Cortex of kidney (tissue), 1 donor: ENCODE measurements around the gene VPS52.
"Not testable (repeated sequence)": the region's sequence is repeated elsewhere in the genome, so short reads cannot be mapped to it uniquely, and the experiment has no call there.

Experiments
- DNase-seq: peaks from one replicate; lab custom pipeline; 2025; lab: John Stamatoyannopoulos, UW

VPS52 gene

DNA sequence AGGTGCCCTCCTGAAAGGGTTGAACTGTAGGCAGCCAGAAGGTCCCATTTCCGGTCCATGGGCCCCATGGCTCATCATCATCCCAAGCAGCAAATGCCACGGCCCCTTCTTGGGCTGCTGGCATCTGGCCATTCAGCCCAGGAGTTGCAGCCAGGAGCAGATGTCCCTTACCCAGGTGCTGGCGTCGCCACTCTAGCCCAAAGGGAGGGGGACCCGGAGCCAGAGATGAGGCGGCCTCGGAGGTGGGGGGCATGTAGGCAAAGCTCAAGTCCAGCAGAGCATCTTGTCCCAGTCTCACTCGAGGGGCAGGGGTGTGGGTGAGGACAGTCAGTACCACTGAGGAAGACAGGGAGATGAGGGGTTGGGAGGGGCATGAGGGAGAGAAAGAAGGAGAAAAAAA lies 33.4 kb upstream of the VPS52 start:
- DNase-seq: no peak

DNA sequence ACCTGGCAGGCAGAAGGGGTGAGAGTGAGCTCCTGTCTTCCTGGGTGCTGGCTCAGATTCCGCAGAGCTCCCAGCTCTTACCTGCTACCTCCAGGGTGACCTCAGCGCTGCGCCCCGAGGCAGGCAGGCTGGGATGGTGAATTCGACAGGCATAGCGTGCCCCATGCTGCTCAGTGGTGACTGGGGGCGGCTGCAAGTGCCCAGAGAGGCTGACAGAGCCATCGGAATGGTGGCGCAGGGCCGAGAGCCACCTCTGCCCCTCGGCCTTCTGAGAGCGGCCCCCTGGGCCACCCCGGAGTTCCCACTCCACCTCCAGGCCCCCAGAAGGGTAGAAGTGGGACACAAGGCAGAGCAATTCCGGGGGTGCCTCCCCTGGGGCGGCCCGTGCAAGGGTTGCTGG lies 32.5 kb upstream of the VPS52 start:
- no peak for DNase-seq

DNA sequence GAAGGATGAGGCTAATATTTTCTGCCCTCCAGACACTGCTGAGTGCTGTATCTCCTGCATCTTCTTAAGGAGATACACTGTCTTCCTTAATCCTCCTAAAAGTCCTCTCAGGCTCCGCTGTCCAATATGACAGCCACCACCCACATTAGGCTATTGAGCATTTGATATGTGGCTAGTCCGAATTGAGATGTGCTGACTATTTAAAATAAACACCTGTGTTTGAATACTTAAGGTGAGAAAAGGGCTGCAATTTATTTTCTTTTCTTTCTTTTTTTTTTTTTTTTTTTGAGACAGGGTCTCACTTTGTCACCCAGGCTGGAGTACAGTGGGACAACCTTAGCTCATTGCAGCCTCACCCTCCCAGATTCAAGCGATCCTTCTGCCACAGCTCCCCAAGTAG lies 30.2 kb upstream of the VPS52 start:
- DNase-seq: no peak

- no peak for DNase-seq
Observed at GRCh38 chr6:33299237-33299944, 27.7 kb upstream of the VPS52 start.

GRCh38 chr6:33298773-33299236 lies 27.1 kb upstream of the VPS52 start, which contains the start of gene RGL2:
RGL2 (minus strand) TSS chr6:33298942; CDS start chr6:33298610, 332 bp downstream.
- DNase-seq: no peak

GRCh38 chr6:33297956-33298772 lies 26.5 kb upstream of the VPS52 start:
- no peak for DNase-seq

DNA sequence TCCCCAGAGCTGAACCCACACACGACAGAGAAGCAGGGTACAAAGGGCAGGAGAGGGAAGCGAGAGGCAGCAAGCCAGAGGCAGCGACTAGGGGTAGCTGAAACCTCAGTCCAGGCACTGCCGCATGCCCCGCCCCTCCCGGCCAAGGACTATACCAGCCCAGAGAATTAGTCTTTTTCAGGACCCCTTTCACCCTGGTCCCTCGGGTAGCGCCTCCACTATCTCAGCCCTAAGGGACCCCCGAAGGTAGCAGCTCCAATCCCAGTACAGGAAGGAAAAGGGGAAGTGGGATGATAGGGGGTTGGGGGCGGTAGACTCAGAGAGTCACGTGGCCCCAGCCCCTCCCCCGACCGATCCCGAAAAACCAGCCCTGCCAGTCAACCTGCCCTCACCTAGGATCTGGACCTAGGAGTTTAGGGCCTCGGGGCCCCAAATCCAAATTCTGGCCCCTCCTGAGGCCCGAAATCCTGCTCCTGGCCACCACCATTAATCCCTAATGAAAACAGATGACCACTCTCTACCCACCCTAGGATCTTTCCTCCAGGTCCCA lies 25.8 kb upstream of the VPS52 start:
- no peak for DNase-seq

DNA sequence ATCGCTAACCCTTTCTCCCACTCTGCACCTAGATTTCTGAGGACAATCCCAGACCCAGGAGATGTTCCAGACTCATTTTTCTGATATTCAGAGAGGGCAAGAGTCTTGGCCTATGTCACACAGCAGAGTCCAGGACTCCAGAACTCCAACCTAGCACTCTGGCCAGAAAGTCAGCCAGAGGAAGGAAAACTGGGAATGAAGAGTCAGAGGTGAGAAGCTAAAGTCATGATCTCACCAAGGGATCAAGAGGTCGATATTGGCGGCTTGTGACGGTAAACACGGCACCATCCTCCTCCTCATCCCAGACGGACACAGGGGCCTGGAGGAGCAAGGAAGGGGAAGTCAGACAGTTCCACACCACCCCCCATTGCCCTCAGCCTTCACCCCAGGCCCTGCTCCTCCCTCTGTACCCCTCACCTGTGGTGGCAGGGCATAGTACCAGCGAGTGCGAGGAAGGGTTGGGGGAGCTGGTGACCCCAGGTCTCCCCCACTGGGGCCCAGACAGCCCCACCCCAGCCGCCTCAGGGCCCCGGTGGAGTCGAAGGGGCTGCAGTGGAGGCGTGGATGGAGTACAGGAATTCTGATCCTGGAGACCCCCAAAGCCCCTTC lies 25.2 kb upstream of the VPS52 start:
- no peak for DNase-seq

- DNase-seq: no peak
Observed at GRCh38 chr6:33295621-33296369, 24.1 kb upstream of the VPS52 start.

- no peak for DNase-seq
Observed at GRCh38 chr6:33294086-33294823, 22.6 kb upstream of the VPS52 start.

DNA sequence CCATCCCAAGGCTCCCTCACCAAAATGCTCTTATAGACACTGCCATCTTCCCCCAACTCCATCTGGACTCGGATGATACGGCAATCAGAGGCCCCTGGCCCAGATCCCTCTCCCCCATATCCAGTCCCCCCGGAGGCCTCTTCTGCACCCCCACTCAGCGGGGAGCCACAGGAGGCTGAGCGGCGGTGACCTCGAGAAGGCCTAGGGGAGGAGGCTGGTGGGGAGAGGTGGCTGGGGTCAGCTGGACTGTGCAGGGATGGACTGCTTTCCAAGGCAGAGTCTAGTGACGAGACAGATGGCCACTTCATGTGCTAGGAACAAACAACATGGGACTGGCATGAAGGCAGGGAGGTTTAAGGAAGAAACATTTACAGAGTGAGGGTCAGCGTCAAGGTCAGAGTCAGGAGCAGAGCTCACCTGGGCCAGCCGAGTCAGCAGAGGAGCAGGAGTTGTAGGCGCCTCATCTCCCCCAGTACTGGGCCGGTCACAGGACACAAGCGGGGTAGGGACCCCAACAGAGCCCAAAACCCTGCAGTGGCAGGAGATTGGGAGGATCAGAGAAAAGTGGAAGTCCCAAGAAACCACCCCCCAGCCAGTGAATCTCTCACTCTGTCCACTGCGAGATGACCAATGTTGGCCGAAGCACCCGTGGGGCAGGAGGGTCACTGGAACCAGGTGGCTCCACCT lies 21.5 kb upstream of the VPS52 start:
- DNase-seq: no peak

- DNase-seq: no peak
Observed at GRCh38 chr6:33290459-33290858, 18.8 kb upstream of the VPS52 start.

GRCh38 chr6:33289784-33290315 lies 18.2 kb upstream of the VPS52 start:
- no peak for DNase-seq

DNA sequence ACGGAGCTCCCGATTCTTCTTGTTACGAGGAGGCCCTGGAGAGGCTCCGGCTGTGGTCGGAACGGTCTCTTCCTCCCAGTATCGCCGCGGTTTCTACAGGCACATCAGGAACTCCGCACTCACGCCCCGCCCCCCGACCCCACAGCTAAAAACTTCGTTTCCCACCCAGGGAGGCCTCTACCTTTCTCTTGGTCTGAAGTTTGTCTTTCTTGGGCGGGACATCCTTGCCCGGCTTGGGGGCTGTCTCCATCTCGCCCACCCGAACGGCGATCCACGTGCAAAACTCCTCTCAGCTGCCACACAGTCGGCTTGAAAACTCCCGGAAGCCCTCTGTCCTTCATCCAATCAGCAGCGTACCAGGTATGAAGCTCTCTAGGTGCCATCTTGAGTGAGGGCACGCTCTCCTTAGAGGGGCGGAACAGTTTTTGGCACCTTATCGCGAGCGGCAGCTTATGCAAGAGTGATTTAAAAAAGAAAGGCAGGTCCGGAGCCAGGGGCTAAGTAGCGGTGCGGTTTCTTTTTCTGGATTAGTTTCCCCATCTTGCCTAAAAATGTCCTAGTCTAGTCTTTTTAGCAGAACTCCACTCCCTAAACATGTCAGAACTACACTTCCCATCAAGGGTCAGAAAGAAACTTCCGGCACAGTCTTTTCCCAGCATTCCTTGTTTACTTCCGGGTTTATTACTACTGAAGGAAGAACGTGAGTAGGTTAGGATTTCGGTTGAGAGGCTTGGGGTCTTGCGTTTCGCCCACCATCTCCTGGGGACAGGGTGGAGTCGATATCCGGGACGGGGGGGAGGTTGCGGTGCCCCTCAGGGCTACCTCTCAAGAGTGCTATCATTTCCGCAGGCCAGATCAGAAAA lies 17.5 kb upstream of the VPS52 start, which contains the start of the genes PFDN6 and WDR46:
Gene PFDN6 (plus strand): TSS at position 681 of the 863 bp plus-strand sequence. CDS start 256 bp downstream, outside the sequence.
Gene WDR46 (minus strand): TSS at position 319 of the 863 bp plus-strand sequence. CDS start 69 bp downstream, at position 250.
- DNase-seq: no peak

DNA sequence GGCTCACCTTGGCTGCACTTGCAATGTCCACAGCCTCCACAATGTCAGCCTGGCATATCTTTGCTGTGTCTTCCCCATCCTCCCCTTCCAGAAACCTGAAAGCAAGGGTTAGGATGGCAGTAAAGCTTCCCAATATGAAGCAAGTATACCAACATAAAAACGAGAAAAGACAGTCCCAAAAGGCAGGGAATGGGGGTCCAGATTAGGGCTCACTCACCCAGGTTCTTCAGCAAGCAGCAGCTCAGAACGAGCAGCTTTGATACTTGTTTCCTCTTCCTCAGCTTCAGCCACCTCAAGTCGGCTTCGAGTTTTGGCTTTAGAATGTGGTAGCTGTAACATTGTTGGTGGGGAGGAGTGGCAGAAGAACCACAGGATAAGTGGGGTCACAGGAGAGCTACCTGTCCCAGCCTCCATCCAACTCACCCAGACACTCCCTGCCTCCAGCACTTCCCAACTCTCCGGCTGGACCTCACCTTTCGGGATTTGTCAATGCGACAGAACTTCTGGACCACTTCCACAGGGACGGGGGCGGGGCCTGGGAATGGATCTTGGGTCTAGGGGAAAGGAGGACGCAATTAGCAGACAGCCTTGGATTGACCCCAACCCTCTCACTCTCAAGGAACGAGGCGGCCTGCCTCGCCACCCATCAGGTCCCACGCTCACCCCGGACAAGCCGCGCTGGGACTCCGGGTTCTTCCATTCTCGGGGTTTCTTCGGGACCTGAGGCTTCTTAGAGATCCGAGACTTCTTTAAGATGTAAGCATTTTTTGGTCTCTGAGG lies 16.7 kb upstream of the VPS52 start:
- no peak for DNase-seq

DNA sequence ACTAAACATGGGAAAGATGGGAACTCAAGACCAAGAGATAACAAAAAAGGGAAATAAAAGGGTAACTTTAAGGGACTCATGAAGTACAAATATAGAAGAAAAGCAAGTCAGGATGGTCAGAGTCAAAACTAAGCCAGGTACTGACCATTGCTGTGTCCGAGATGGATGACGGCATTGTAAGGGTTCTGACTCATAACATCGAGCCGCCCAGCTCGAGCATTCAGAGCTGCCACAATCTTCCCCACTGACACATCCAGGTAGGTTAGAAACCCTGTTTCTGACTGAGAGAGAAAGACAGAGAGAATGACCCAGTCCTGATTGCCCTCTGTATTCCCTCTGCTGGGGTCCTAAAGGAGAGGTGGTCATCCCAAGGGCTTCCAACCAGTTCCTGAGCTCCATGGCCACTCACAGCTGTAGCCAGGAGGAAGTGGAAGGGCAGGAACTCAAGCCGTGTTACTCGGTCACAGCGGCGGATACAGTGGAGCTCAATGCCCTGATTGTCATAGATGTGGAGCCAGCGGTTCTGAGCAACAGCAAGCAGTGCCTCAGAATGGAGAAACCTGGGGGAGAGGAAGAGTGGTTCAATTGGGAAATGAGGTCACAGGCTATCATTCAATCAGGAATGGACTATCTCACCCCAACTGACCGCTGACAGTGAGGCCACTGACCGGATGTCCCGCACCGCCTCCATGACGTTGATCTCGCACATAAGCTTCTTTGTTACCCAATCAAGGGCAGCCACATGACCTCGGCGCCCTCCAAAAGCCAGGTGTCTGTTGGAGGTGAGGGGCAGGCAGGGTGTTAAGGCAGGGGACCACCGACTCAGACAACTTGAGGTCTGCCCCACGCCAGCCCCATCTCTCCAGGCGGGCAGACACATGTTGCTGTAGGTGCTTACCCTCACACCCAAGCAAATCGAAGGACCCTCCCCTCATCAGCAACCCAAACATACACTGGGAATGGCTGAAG lies 15.6 kb upstream of the VPS52 start:
- no peak for DNase-seq

DNA sequence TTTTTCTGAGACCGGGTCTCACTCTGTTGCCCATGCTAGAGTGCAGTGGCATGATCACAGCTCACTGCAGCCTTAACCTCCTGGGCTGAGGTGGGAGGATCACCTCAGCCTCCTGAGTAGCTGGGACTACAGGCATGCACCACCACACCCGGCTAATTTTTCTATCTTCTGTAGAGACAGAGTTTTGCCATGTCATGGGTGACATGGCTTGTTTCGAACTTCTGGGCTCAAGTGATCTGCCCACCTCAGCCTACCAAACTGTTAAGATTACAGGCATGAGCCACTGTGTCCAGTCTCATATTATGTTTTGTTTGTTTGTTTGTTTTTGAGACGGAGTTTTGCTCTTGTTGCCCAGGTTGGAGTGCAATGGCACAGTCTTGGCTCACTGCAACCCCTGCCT lies 13.5 kb upstream of the VPS52 start:
- DNase-seq: not testable (repeated sequence)
